ENCODE data around the gene OTOA. TPM values are rescaled to one million over a fixed set of nuclear protein-coding genes. Genes with fewer than 3 reads are reported as not detected.

The OTOA gene
- total and polyA plus RNA-seq, 2 of the 13 experiments (the other 11 are each of a cell fraction or from before 2014, with no cell fraction given) = 0.05 to 0.15 TPM

DNA sequence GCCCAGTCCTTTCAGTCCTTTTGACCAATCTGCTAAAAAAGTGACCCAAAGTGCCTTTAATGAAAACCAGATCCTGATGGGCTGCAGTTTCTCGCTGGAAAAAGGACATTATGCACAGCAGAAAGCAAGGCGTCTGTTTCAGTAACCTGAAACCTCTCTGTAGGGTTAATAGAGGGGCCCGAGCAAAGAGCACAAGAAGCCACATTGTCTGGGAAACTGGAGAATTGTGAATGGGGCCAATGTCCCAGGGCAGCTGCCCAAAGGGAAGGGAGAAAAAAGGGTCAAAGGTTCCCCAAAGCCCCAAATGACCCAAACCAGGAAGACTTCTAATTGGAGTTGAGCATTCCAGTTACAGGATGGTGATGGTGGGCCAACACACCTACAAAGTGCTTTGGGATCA is 3.0 kb downstream of the OTOA start (continued):
- TF ChIP-seq, protein P1, sequence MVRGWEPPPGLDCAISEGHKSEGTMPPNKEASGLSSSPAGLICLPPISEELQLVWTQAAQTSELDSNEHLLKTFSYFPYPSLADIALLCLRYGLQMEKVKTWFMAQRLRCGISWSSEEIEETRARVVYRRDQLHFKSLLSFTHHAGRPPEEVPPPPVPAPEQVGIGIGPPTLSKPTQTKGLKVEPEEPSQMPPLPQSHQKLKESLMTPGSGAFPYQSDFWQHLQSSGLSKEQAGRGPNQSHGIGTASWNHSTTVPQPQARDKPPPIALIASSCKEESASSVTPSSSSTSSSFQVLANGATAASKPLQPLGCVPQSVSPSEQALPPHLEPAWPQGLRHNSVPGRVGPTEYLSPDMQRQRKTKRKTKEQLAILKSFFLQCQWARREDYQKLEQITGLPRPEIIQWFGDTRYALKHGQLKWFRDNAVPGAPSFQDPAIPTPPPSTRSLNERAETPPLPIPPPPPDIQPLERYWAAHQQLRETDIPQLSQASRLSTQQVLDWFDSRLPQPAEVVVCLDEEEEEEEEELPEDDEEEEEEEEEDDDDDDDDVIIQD (CRISPR knock-in tag; IDR thresholded peaks at IDR 0.05; ENCODE audit: low read depth) = no peak
- TF ChIP-seq MAFK (conservative IDR thresholded peaks at IDR 0.05 in 1 of 2, IDR thresholded peaks at IDR 0.05 in 1 of 2; ENCODE audit: low read length in 2 of 2) = no peak
- TF ChIP-seq HOXD1 (CRISPR knock-in tag; IDR thresholded peaks at IDR 0.05) = no peak
- no peak for TF ChIP-seq TRIM24 (CRISPR knock-in tag; IDR thresholded peaks at IDR 0.05)
- TF ChIP-seq CREB1 (IDR thresholded peaks at IDR 0.05) = no peak
- TF ChIP-seq CREB1 (CRISPR knock-in tag; IDR thresholded peaks at IDR 0.05) = no peak
- no peak for TF ChIP-seq MAFG (CRISPR knock-in tag; IDR thresholded peaks at IDR 0.05)
- no peak for TF ChIP-seq REXO4 (CRISPR knock-in tag; IDR thresholded peaks at IDR 0.05; ENCODE audit: borderline replicate concordance)
- TF ChIP-seq ZNF253 (CRISPR knock-in tag; IDR thresholded peaks at IDR 0.05; ENCODE audit: borderline replicate concordance) = no peak
- no peak for TF ChIP-seq NPAS2 (CRISPR knock-in tag; IDR thresholded peaks at IDR 0.05; ENCODE audit: borderline replicate concordance)
- TF ChIP-seq ZNF263 (CRISPR knock-in tag; IDR thresholded peaks at IDR 0.05) = no peak
- TF ChIP-seq DR1 (CRISPR knock-in tag; IDR thresholded peaks at IDR 0.05) = no peak
- no peak for TF ChIP-seq FOXM1 (CRISPR knock-in tag; IDR thresholded peaks at IDR 0.05)
- TF ChIP-seq, protein P2, sequence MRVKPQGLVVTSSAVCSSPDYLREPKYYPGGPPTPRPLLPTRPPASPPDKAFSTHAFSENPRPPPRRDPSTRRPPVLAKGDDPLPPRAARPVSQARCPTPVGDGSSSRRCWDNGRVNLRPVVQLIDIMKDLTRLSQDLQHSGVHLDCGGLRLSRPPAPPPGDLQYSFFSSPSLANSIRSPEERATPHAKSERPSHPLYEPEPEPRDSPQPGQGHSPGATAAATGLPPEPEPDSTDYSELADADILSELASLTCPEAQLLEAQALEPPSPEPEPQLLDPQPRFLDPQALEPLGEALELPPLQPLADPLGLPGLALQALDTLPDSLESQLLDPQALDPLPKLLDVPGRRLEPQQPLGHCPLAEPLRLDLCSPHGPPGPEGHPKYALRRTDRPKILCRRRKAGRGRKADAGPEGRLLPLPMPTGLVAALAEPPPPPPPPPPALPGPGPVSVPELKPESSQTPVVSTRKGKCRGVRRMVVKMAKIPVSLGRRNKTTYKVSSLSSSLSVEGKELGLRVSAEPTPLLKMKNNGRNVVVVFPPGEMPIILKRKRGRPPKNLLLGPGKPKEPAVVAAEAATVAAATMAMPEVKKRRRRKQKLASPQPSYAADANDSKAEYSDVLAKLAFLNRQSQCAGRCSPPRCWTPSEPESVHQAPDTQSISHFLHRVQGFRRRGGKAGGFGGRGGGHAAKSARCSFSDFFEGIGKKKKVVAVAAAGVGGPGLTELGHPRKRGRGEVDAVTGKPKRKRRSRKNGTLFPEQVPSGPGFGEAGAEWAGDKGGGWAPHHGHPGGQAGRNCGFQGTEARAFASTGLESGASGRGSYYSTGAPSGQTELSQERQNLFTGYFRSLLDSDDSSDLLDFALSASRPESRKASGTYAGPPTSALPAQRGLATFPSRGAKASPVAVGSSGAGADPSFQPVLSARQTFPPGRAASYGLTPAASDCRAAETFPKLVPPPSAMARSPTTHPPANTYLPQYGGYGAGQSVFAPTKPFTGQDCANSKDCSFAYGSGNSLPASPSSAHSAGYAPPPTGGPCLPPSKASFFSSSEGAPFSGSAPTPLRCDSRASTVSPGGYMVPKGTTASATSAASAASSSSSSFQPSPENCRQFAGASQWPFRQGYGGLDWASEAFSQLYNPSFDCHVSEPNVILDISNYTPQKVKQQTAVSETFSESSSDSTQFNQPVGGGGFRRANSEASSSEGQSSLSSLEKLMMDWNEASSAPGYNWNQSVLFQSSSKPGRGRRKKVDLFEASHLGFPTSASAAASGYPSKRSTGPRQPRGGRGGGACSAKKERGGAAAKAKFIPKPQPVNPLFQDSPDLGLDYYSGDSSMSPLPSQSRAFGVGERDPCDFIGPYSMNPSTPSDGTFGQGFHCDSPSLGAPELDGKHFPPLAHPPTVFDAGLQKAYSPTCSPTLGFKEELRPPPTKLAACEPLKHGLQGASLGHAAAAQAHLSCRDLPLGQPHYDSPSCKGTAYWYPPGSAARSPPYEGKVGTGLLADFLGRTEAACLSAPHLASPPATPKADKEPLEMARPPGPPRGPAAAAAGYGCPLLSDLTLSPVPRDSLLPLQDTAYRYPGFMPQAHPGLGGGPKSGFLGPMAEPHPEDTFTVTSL (CRISPR knock-in tag; IDR thresholded peaks at IDR 0.05; ENCODE audit: borderline replicate concordance) = no peak
- TF ChIP-seq, protein P3, sequence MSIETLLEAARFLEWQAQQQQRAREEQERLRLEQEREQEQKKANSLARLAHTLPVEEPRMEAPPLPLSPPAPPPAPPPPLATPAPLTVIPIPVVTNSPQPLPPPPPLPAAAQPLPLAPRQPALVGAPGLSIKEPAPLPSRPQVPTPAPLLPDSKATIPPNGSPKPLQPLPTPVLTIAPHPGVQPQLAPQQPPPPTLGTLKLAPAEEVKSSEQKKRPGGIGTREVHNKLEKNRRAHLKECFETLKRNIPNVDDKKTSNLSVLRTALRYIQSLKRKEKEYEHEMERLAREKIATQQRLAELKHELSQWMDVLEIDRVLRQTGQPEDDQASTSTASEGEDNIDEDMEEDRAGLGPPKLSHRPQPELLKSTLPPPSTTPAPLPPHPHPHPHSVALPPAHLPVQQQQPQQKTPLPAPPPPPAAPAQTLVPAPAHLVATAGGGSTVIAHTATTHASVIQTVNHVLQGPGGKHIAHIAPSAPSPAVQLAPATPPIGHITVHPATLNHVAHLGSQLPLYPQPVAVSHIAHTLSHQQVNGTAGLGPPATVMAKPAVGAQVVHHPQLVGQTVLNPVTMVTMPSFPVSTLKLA (IDR thresholded peaks at IDR 0.05) = no peak
- TF ChIP-seq NCOA1 (CRISPR knock-in tag; IDR thresholded peaks at IDR 0.05) = peak; percentile 61; the same call in 1 of the 2 replicates
- TF ChIP-seq ZNF350 (CRISPR knock-in tag; IDR thresholded peaks at IDR 0.05; ENCODE audit: borderline replicate concordance, low read depth) = no peak
- TF ChIP-seq ZNF589 (CRISPR knock-in tag; conservative IDR thresholded peaks at IDR 0.05) = no peak
- TF ChIP-seq HNF4G (IDR thresholded peaks at IDR 0.05; ENCODE audit: borderline replicate concordance, low read depth, low read length) = peak; percentile 90
- no peak for TF ChIP-seq HNF4G (CRISPR knock-in tag; IDR thresholded peaks at IDR 0.05; ENCODE audit: borderline replicate concordance, low read depth)
- no peak for TF ChIP-seq ZNF24 (IDR thresholded peaks at IDR 0.05)
- no peak for TF ChIP-seq POLR2AphosphoS5 (IDR thresholded peaks at IDR 0.05; ENCODE audit: low read depth, low read length)
